Epithelial cell of prostate (primary cell): ENCODE data around the gene HACD2.
"Not testable (repeated sequence)": the region's sequence is repeated elsewhere in the genome, so short reads cannot be mapped to it uniquely, and the experiment has no call there.

Experiments
- DNase-seq: peaks from one replicate; pipeline ENCODE4 v3.0.0-alpha.2; 2011; ENCODE audit warnings: low read depth, low spot score
- H3K27ac ChIP-seq: fragments of 450-650 bp; 2 replicates; pipeline ENCODE4 v1.5.1; 2017; ENCODE audit warnings: mild to moderate bottlenecking

Gene HACD2

DNA sequence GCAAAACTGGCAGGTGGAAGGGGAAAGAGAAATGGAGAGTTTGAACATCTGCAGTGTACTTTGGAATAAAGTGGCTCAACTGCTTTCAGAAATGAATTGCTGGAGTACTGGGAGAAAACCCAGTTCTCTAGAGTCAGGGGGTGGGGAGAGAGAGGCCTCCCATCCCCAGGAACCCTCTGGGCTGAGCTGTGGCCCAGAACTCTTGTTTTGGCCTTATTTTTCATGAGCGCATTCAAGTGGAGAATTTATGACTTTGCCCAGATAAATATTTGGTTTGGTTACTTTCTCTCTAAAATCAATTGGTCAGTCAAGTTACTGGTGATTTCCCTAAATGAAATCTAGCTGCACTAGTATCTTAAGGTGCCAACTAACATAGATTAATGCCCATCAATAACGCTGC is 28.7 kb upstream of the HACD2 start:
- DNase-seq, result no peak

GRCh38 chr3:123611674-123612073 is 26.8 kb upstream of the HACD2 start:
- DNase-seq, H3K27ac ChIP-seq: not testable (repeated sequence)

More for the DNA sequence above, 28.7 kb upstream of the HACD2 start:
- H3K27ac ChIP-seq, result no peak overlapping the region

GRCh38 chr3:123611082-123611481 is 26.2 kb upstream of the HACD2 start:
- DNase-seq, result no peak
- no peak overlapping the region for H3K27ac ChIP-seq

DNA sequence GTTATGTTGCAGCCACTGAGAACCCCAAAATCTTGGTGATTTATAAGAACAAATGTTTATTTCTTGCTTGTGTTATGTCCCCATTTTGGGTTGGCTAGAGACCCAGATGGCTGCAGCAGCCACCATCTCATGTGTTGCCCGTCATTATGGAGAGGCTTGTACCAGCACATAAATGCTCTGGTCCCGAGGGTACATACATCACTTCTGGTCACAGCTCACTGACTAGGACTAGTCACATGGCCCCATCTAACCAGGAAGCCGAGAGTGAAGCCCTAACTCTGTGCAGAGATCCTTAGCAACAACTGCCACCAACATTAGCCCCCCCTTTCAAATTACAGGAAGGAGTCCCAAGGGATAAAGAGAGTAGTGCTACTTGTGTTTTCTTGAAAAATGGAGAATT is 25.5 kb upstream of the HACD2 start:
- DNase-seq, result no peak

DNA sequence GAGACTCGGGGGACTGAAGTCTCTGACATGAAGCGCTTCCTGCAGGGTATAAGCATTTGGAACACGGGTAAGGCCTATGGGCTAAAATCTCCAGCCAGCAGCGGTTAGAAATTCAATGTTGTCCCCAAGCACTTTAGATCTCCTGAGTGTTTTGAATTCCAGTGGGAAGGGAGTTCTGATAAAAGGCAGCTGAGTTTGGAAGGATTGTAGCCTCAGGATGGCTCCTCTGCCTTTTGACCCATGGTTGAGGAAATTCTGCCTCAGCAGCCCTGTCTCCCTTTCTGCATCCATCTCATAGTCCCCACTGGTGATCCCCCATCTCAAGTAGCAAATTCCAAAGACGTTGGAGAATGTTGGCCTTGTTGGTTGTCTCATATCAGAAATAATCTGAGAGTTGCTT is 24.2 kb upstream of the HACD2 start:
- DNase-seq, result no peak
- no peak overlapping the region for H3K27ac ChIP-seq

More for the DNA sequence above, 25.5 kb upstream of the HACD2 start:
- no peak overlapping the region for H3K27ac ChIP-seq

GRCh38 chr3:123608263-123608937 is 23.5 kb upstream of the HACD2 start:
- no peak overlapping the region for H3K27ac ChIP-seq
- DNase-seq, result no peak

DNA sequence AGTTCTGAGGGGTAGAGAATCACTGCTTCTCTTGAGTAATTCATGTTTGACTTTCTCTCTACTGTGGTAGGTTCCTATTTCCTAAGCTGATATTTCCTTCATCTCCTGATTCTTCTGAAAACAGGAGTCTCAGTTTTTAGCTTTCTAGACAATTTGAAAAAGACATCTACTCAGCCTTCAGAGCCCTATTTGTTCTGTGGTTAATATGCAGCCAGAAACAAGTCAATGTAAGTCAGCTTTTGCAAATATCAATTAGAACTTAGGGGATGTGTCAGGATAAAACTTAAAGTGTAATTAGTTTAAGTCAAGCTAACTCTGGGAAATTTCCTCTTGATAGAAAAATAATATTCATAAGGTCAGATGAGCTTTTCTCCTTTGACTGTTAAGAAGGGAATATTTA is 21.7 kb upstream of the HACD2 start:
- DNase-seq, result no peak
- H3K27ac ChIP-seq, result peak overlapping the region; percentile 90

- peak overlapping the region; percentile 90 for H3K27ac ChIP-seq
- no peak for DNase-seq
These were observed 21.0 kb upstream of the HACD2 start for GRCh38 chr3:123605789-123606234.

- H3K27ac ChIP-seq, result peak overlapping the region; percentile 76
- not testable (repeated sequence) for DNase-seq
These were observed 18.3 kb upstream of the HACD2 start for GRCh38 chr3:123603153-123603552.

- peak overlapping the region; percentile 76 for H3K27ac ChIP-seq
- DNase-seq, result peak; percentile 68
These were observed 17.5 kb upstream of the HACD2 start for GRCh38 chr3:123602325-123602724.

- not testable (repeated sequence) for DNase-seq
- H3K27ac ChIP-seq, result peak overlapping the region; percentile 76
These were observed 16.0 kb upstream of the HACD2 start for GRCh38 chr3:123600863-123601262.

DNA sequence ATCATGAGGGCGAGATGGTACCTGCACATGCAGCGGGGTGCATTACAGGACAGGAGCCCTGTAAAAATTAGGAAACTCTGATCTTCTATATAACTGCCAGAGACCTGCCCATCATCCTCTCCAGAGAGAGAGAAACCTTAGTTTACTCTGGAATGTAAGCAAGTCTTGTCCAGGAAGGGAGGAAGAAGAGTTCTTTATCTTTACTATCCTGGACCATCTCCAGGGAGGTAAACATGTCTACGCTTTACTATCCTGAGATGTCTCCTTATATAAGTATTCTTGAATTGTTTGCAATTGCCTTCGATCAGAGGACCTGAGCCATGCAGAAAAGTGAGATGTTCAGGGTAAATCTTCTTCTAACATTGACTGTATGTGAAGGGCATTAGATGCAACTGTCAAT is 12.7 kb upstream of the HACD2 start:
- DNase-seq, result no peak
- no peak overlapping the region for H3K27ac ChIP-seq

- DNase-seq, result no peak
- H3K27ac ChIP-seq, result no peak overlapping the region
These were observed 10.7 kb upstream of the HACD2 start for GRCh38 chr3:123595396-123596180.

DNA sequence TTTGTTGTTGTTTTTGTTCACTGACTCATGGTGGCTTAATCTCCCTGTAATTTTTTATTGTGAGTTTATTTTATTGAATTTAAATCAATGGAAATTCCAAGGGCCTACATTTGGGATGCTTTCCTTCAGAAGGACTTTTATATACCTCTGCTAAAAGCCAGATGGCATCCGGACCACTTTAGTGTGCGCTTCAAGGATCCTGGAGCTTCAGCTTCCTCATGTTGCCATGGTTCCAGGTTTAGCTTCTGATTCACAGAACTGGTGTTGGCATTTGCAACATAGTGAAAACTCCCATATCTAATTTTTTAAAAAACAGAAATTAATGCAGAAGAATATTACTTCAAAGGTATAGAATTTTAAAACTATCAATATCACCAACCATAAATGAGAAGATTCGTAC is 8.5 kb upstream of the HACD2 start:
- DNase-seq, result no peak
- H3K27ac ChIP-seq, result no peak overlapping the region

GRCh38 chr3:123590685-123591450 is 6.0 kb upstream of the HACD2 start:
- H3K27ac ChIP-seq, result no peak overlapping the region
- DNase-seq, result no peak

DNA sequence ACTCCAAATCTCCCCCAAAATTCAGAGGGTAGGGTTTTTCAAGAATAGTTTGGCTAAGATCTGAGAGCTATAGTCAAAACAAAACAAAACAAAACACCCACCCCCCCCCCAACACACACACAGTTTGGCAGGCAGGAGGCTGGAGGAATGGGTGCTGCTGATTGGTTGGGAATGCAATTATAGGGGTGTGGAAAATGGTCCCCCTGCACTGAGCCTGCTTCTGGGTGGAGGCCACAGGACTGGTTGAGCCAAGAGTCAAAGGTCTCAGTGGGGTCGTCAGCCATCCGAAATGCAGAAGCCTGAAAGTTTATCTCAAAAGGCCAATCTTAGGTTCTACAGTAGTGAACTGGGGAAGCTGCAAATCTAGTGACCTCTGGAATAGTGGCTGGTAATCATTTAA is 2.5 kb upstream of the HACD2 start:
- H3K27ac ChIP-seq, result peak overlapping the region; percentile 98
- DNase-seq, result no peak

- H3K27ac ChIP-seq, result peak overlapping the region; percentile 98
These were observed 2.1 kb upstream of the HACD2 start for GRCh38 chr3:123586968-123587367.

DNA sequence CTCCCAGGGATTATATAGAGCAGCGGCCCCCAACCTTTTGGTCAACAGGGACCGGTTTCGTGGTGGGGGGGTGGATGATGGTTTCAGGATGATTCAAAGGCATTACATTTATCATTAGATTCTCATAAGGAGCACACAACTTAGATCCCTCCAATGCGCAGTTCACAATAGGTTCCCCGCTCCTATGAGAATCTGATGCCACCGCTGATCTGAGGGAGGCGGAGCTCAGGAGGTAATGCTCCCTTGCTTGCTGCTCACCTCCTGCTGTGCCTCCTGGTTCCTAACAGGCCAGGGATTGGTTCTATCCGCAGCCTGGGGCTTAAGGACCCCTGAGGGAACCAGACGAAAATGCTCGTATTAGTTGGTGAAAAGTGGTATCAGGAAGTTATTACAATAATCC is 1.3 kb upstream of the HACD2 start:
- DNase-seq, result peak; percentile 41
- peak overlapping the region; percentile 98 for H3K27ac ChIP-seq

More at GRCh38 chr3:123586968-123587367, 2.1 kb upstream of the HACD2 start:
- DNase-seq, result no peak

DNA sequence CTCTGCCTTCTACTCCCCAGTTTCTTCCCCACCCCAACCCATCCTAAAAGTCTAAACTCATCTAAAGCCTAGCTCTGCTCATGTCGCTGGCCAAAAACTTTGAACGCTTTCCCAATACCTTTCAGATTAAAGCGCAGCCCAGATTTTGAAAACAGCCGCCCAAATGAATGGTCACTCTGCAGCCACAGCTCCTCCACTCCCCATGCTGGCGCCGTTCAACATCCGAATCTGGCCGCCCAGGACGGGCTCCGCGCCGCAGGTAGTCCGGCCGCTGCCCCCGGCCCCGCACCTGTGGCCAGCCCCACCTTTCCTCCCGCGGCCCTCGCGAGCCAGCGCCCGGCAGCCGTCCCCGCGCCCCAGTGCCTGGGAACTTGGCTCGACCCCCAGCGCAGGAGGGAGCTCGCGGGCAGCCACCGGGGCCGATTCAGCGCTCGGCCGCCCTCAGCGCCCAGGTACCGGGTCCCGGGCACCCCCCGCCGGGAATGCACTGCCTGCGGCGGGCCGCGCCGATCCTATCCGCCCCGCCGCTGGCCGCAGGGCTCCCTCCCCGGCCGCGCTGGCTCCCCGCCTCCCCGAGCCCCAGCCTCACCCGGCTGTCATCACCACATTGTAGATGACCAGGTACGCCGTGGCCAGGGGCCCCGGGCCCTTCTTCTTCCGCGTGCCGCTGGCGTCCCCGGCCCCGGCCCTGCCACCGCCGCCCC is 417 bp downstream of the HACD2 start:
- peak overlapping the region; percentile 98 for H3K27ac ChIP-seq
- DNase-seq, result no peak

DNA sequence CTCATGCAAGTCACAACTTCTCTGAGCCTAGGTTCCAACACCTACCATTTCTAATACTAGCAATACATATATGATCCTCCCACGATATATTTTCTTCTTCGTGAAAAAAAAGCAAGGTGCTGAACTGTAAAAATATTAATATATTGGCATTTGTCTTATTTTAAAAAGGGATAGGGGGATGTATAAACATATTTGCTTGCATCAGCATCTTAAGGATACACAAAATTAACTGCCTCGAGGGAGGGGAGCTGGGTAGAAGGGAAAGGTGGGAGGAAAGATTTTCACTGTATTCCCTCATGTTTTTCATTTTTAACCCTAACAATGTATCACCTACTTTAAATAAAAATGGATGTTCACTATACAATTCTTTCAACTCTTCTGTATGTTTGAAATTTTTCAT is 1.3 kb downstream of the HACD2 start:
- DNase-seq, result no peak
- peak overlapping the region; percentile 98 for H3K27ac ChIP-seq
